ENCODE data around the gene ZNF560.

DNA sequence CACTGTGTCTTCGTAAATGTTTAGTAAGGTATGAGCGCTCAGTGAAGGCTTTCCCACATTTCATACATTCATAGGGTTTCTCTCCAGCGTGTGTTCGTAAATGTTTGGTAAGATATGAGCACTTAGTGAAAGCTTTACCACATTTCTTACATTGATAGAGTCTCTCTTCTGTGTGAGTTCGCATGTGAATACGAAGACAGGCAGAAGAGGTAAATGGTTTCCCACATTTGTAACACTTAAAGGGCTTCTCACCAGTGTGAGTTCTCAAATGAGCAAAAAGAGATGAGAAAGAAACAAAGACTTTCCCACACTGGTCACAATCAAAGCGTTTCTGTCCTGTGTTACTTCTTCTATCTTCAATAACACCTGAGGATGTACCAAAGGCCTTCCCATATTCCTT lies 31.3 kb downstream of the ZNF560 start:
- TF ChIP-seq, protein P1, sequence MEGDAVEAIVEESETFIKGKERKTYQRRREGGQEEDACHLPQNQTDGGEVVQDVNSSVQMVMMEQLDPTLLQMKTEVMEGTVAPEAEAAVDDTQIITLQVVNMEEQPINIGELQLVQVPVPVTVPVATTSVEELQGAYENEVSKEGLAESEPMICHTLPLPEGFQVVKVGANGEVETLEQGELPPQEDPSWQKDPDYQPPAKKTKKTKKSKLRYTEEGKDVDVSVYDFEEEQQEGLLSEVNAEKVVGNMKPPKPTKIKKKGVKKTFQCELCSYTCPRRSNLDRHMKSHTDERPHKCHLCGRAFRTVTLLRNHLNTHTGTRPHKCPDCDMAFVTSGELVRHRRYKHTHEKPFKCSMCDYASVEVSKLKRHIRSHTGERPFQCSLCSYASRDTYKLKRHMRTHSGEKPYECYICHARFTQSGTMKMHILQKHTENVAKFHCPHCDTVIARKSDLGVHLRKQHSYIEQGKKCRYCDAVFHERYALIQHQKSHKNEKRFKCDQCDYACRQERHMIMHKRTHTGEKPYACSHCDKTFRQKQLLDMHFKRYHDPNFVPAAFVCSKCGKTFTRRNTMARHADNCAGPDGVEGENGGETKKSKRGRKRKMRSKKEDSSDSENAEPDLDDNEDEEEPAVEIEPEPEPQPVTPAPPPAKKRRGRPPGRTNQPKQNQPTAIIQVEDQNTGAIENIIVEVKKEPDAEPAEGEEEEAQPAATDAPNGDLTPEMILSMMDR (conservative IDR thresholded peaks at IDR 0.05) = no peak
- no peak for TF ChIP-seq EZH2 (IDR thresholded peaks at IDR 0.05; ENCODE audit: low read depth)

All from PC-9 (cell line).